ENCODE data around the gene KRTAP10-2.

KRTAP10-2 gene

DNA sequence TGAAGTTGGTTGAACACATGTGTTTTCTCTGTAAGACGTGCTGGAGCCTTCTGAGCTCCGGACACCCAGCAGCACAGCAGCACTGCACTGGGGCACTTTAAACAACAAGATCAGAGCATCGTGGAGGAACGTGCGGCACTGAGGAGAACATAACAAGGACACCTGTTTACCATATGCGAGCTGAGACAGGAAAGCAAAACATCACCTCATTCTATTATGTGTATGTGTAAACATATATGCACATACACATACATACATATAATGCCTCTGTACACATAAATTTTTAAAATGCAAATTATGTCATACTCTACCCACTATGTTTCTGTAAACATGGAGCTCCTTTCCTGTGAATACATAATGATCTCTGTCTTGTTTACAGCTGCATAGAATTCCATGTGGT is 44.2 kb upstream of the KRTAP10-2 start:
- TF ChIP-seq SIN3A (IDR thresholded peaks at IDR 0.05; ENCODE audit: borderline replicate concordance, insufficient read depth, low read length) (no peak), POLR2AphosphoS5 (IDR thresholded peaks at IDR 0.05; ENCODE audit: low read depth, low read length) (no peak), TAF1 (IDR thresholded peaks at IDR 0.05; ENCODE audit: borderline replicate concordance, insufficient read depth, low read length) (no peak), REST (IDR thresholded peaks at IDR 0.05; ENCODE audit: insufficient read depth in 1 of 2, low read depth in 2 of 2, low read length in 2 of 2) (no peak), FOXP2 (optimal IDR thresholded peaks at IDR 0.05; ENCODE audit: borderline replicate concordance, extremely low read depth, extremely low read length, insufficient read depth) (no peak)

- TF ChIP-seq TAF1 (IDR thresholded peaks at IDR 0.05; ENCODE audit: borderline replicate concordance, insufficient read depth, low read length) (no peak), FOXP2 (optimal IDR thresholded peaks at IDR 0.05; ENCODE audit: borderline replicate concordance, extremely low read depth, extremely low read length, insufficient read depth) (no peak), SIN3A (IDR thresholded peaks at IDR 0.05; ENCODE audit: borderline replicate concordance, insufficient read depth, low read length) (no peak), POLR2AphosphoS5 (IDR thresholded peaks at IDR 0.05; ENCODE audit: low read depth, low read length) (no peak), REST (IDR thresholded peaks at IDR 0.05; ENCODE audit: insufficient read depth in 1 of 2, low read depth in 2 of 2, low read length in 2 of 2) (no peak)
Observed at GRCh38 chr21:44594406-44594916, 43.2 kb upstream of the KRTAP10-2 start.

DNA sequence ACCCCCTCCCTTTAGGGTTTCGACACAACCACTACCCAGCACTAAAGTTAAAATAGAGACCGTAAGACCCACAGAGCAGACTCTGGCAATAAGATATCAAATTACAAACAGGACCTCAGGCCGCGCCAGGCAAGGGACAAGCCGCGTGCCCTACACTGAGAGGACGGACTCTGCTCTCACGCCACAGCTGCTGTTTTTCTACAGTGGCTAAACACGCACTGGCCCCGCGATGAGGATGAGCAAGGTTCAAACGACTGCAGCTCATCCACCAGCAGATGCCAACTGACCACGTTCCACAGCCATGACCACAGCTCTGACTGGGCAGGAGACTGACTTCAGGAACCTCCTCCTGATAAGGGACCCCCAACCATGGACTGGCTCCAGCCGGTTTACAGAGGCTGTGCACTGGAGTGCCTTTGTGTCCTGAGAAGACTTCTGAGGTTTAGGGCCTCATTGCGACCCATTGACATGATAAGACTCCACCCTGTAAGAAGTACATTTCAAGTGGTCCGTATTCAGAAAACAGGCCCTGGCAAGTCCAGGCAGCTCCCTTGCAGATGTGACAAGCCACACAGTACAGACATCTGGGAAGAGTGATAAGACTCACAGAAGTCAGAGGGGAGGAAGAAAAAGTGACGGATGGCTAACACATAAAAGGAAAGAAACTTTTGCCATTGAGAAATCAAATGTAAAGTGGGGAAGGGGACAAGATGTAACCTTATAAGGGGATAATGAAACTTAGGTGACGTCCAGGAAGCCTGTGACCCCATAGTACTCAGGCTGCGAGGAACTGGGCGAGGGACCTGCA is 42.5 kb upstream of the KRTAP10-2 start:
- no peak for TF ChIP-seq FOXP2 (optimal IDR thresholded peaks at IDR 0.05; ENCODE audit: borderline replicate concordance, extremely low read depth, extremely low read length, insufficient read depth)
- TF ChIP-seq REST (IDR thresholded peaks at IDR 0.05; ENCODE audit: insufficient read depth in 1 of 2, low read depth in 2 of 2, low read length in 2 of 2): no peak
- no peak for TF ChIP-seq POLR2AphosphoS5 (IDR thresholded peaks at IDR 0.05; ENCODE audit: low read depth, low read length)
- no peak for TF ChIP-seq SIN3A (IDR thresholded peaks at IDR 0.05; ENCODE audit: borderline replicate concordance, insufficient read depth, low read length)
- TF ChIP-seq TAF1 (IDR thresholded peaks at IDR 0.05; ENCODE audit: borderline replicate concordance, insufficient read depth, low read length): no peak

DNA sequence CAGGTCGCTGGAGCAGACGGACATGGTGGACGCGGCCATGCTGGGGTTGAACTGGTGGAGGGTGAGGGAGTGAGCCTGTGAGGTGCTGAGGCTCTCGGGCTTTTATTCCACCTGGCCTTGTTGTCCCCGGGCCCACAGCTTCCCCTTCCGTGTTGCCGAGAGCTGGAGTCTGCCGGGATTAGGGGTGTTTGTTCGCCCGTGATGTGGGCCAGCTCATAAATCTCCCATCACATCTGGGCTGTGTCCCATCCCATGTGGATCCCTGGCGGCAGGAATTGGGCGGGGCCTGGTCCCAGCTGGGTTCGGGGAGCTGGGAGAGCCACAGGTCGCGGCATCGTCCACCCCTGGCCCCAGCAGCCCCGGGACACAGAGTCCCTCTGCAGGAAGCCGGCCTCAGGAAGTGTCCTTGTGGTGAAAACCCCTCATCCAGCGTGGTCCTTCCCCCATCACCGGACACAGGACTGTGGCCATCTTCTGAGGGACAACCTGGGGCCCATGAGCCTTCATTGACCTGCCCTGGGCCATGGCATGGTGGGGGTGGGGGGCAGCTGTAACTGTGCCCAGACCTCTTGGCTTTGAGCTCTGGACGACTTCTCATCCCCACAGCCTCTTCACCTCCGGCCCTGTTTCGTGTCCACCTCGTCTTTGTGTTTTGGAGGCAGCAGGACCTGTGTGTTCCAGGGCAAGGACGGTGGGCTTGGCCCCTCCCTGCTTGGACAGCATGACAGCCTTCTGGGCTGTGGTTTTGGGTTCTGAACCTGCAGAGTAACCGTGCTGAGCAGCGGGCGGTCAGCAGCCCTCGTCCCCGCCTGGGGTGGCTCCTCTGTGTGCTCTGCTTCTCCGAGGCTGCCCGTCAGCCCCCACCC is 41.4 kb upstream of the KRTAP10-2 start, which contains the start of gene KRTAP10-6:
Gene KRTAP10-6 (minus strand): TSS at position 60 of the 866 bp plus-strand sequence. CDS start 21 bp downstream, at position 39.
- no peak for TF ChIP-seq SIN3A (IDR thresholded peaks at IDR 0.05; ENCODE audit: borderline replicate concordance, insufficient read depth, low read length)
- TF ChIP-seq REST (IDR thresholded peaks at IDR 0.05; ENCODE audit: insufficient read depth in 1 of 2, low read depth in 2 of 2, low read length in 2 of 2): no peak
- no peak for TF ChIP-seq POLR2AphosphoS5 (IDR thresholded peaks at IDR 0.05; ENCODE audit: low read depth, low read length)
- TF ChIP-seq TAF1 (IDR thresholded peaks at IDR 0.05; ENCODE audit: borderline replicate concordance, insufficient read depth, low read length): no peak
- TF ChIP-seq FOXP2 (optimal IDR thresholded peaks at IDR 0.05; ENCODE audit: borderline replicate concordance, extremely low read depth, extremely low read length, insufficient read depth): no peak

Data from PFSK-1 (cell line).